GM10266 (cell line): Measurements from ENCODE around the gene PRSS16.

ENCODE experiments used
- DNase-seq: peaks from one replicate; pipeline ENCODE4 v3.0.0; 2012; ENCODE audit errors: extremely low spot score
- CTCF ChIP-seq: IDR thresholded peaks from 2 replicates; pipeline ENCODE4 v1.5.1; 2012; ENCODE audit warnings: mild to moderate bottlenecking, low read depth; ENCODE audit not compliant: control insufficient read depth, insufficient read depth; ENCODE audit errors: missing control alignments

Gene PRSS16

GRCh38 chr6:27280064-27280539, 32.6 kb downstream of the PRSS16 start:
- TF ChIP-seq CTCF: no peak
- no peak for DNase-seq

GRCh38 chr6:27280540-27281000, 33.1 kb downstream of the PRSS16 start:
- DNase-seq: no peak
- TF ChIP-seq CTCF: no peak

GRCh38 chr6:27281105-27281539, 33.6 kb downstream of the PRSS16 start:
- TF ChIP-seq CTCF: no peak
- no peak for DNase-seq

GRCh38 chr6:27281569-27281968, 34.1 kb downstream of the PRSS16 start:
- DNase-seq: no peak
- TF ChIP-seq CTCF: no peak

- no peak for TF ChIP-seq CTCF
- no peak for DNase-seq
Measured at GRCh38 chr6:27283279-27283678, 35.8 kb downstream of the PRSS16 start.

- TF ChIP-seq CTCF: no peak
- no peak for DNase-seq
Measured at GRCh38 chr6:27286141-27286540, 38.6 kb downstream of the PRSS16 start.

- DNase-seq: no peak
Measured at GRCh38 chr6:27287751-27288135, 40.2 kb downstream of the PRSS16 start.

More at GRCh38 chr6:27287751-27288135, 40.2 kb downstream of the PRSS16 start:
- no peak for TF ChIP-seq CTCF
